Right atrium auricular region (tissue), 2 donors: Measurements from ENCODE around the gene RBMS1. TPM values are rescaled to one million over a fixed set of nuclear protein-coding genes. Genes with fewer than 3 reads are reported as not detected.

ENCODE experiments used
- DNase-seq: peaks from one replicate; pipeline ENCODE4 v3.0.0-alpha.2; 2019; ENCODE audit warnings: low spot score
- H3K27ac ChIP-seq, 2 donors: fragments of 200-600 bp; sonication (generic); 1 replicate in 1 of 2; 2 replicates in 1 of 2; pipeline ENCODE4 v1.5.1; 2016 to 2019
- H3K27me3 ChIP-seq, 2 donors: fragments of 200-600 bp; sonication (generic); one replicate each; pipeline versions ENCODE4 v1.5.1 to v1.6.0; 2017 to 2019
- H3K36me3 ChIP-seq: fragments of 200-600 bp; sonication (generic); one replicate; pipeline ENCODE4 v1.5.1; 2016
- H3K4me1 ChIP-seq, 2 donors: fragments of 200-600 bp; sonication (generic); one replicate each; pipeline versions ENCODE4 v1.5.1 to v1.6.0; 2017 to 2019
- H3K4me3 ChIP-seq, 2 donors: fragments of 200-600 bp; sonication (generic); 1 replicate in 1 of 2; 2 replicates in 1 of 2; pipeline ENCODE4 v1.5.1; 2017 to 2019; ENCODE audit warnings: mild to moderate bottlenecking in 1 of 2, moderate library complexity in 1 of 2
- H3K9me3 ChIP-seq, 2 donors: fragments of 200-600 bp; sonication (generic); one replicate each; pipeline ENCODE4 v1.5.1; 2019
- total RNA-seq, 2 donors: library from RNA; depleted of rRNA; stranded (reverse); fragments of >200 nt; gene quantifications; one replicate each; pipeline ENCODE4 v1.1.0, GENCODE V29; 2016
- TF ChIP-seq, protein P1 (sequence below), 2 donors: fragments of 200-600 bp; sonication (generic); IDR thresholded peaks; one replicate each; pipeline ENCODE4 v1.5.1; 2019; ENCODE audit warnings: antibody characterized with exemption in 2 of 2

Gene RBMS1
- total RNA-seq, 2 donors from 2014 or later = 52.3 to 57.0 TPM

DNA sequence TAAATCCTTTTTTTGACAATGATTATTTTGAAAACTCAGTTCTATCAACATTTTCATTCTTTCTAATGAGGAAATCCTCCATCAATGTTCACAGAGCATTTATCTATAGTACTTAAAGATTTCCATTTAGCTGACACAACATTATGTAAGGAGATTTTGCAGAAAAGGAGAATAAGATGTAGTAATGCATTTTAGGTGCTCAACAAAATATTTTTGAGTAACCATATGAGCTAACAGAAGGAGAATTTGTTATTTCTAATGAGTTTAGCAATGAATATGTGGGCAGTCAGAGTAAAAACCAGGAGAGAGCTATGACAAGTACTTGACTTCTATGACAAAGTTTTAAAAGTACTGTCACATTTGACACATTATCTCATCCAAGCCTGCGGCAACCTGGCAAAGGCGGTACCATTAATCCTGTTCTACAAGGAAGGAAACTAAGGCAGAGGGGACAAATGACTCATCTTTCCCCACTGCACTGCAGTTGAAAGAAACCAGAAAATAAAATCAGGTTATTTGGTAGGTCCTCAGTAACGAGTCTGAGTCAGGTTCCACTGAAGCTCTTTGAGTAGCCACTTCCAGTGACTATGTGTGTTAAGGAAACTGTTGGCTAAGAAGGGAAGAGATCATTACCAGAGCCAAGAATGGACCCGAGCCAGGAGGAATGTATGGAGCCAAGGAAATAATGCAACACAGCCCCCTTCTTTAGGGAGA, 159.4 kb downstream of the RBMS1 start:
- Histone ChIP-seq H3K4me3 (no peak overlapping the region), H3K4me1 (peaks cover 0 to 90% of the 10 kb centered on the region in 2 donors), H3K36me3 (no peaks in the 10 kb centered on the region), H3K27me3 (no peaks in the 10 kb centered on the region), H3K27ac (peak overlapping the region in 1 of 2 donors; percentile 2), H3K9me3 (no peaks in the 10 kb centered on the region)
- DNase-seq = no peak
- TF ChIP-seq, protein P1, sequence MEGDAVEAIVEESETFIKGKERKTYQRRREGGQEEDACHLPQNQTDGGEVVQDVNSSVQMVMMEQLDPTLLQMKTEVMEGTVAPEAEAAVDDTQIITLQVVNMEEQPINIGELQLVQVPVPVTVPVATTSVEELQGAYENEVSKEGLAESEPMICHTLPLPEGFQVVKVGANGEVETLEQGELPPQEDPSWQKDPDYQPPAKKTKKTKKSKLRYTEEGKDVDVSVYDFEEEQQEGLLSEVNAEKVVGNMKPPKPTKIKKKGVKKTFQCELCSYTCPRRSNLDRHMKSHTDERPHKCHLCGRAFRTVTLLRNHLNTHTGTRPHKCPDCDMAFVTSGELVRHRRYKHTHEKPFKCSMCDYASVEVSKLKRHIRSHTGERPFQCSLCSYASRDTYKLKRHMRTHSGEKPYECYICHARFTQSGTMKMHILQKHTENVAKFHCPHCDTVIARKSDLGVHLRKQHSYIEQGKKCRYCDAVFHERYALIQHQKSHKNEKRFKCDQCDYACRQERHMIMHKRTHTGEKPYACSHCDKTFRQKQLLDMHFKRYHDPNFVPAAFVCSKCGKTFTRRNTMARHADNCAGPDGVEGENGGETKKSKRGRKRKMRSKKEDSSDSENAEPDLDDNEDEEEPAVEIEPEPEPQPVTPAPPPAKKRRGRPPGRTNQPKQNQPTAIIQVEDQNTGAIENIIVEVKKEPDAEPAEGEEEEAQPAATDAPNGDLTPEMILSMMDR (IDR thresholded peaks at IDR 0.05) = no peak

DNA sequence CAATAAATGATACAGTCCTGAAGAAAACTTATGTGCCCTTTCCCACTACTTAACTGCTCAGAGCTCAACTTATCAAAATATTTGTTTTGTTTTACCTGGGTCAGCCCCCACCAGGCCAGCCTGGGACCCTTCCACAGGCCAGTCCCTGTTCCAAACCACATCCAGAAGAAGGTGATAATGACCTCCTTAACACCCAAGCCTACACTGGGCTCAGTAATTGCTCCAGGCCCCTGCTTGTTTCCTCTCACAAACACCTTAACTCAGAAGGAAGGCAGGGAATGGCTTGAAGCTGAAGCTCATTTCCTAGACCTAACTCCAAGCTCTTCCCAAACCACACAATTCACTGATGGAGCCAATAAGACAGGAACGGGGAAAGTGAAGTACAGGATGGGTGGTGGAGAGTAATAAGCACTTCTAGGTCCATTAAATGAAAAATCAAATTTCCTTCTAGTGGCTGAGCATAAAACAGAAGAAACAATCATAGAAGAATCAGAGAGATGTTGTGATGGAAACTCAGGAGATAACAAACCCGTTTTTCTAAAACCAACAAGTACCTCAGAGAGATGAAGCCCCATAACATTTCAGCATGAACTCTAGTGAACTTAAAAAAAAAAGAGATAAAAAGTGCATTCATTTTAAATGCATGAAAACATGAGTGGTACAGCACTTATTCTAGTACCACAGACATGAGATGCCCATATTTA, 160.1 kb downstream of the RBMS1 start:
- DNase-seq = no peak
- TF ChIP-seq, protein P1 (IDR thresholded peaks at IDR 0.05) = no peak
- H3K4me1 ChIP-seq = peaks cover 0 to 90% of the 10 kb centered on the region in 2 donors
- H3K4me3 ChIP-seq = no peak overlapping the region
- no peaks in the 10 kb centered on the region for H3K36me3 ChIP-seq
- H3K9me3 ChIP-seq = no peaks in the 10 kb centered on the region
- H3K27me3 ChIP-seq = no peaks in the 10 kb centered on the region
- H3K27ac ChIP-seq = peak overlapping the region in 1 of 2 donors; percentile 2

- peak overlapping the region in 1 of 2 donors; percentile 19 for H3K27ac ChIP-seq
- TF ChIP-seq, protein P1 (IDR thresholded peaks at IDR 0.05) = peak in 1 of 2 donors; percentile 27
- DNase-seq = no peak
Measured at GRCh38 chr2:160332318-160332717, 161.3 kb downstream of the RBMS1 start.

DNA sequence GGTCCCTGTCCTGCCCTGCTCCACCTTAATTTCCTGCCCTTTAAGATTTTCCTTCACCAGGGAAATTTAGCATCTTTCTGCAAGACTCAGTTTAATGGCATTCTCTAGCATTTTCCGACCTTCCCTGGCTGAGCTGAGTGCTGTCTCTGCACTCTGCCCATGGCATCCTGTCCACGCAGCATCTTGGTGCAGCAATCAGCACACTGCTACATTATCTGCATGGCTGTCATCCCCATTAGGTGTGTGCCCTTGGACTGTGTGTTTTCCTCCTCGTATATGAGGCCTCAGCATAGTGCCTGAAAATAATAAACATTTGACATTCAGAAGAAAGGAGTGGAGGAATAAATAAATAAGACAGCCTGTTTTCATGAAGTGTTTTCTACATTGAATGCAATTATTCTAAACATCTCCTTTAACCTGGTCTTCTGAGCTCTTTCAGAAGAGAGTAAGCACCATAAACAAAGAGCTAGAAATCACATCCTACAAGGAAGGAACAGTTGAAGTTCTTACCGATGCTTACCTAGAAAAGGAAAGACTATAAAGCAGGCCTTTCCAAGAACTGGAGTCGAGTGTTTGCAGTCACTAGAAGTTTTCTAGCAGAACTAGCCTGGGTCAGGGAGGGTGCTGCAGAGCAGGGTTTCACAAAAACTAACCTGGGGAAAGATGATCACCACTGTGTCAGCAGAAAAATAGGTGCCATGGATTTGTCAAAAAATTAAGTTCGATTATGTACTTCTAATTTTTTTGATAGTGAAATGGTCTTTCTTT, 162.2 kb downstream of the RBMS1 start:
- DNase-seq = no peak

More at GRCh38 chr2:160332318-160332717, 161.3 kb downstream of the RBMS1 start:
- H3K27me3 ChIP-seq = no peaks in the 10 kb centered on the region
- H3K9me3 ChIP-seq = no peaks in the 10 kb centered on the region
- no peaks in the 10 kb centered on the region for H3K36me3 ChIP-seq
- no peak overlapping the region for H3K4me3 ChIP-seq
- peaks cover 0 to 95% of the 10 kb centered on the region in 2 donors for H3K4me1 ChIP-seq

GRCh38 chr2:160328811-160329527, 164.6 kb downstream of the RBMS1 start:
- TF ChIP-seq, protein P1 (IDR thresholded peaks at IDR 0.05) = no peak
- H3K9me3 ChIP-seq = no peaks in the 10 kb centered on the region
- peaks cover 0 to 96% of the 10 kb centered on the region in 2 donors for H3K4me1 ChIP-seq
- H3K36me3 ChIP-seq = no peaks in the 10 kb centered on the region
- DNase-seq = no peak
- H3K27me3 ChIP-seq = no peaks in the 10 kb centered on the region
- H3K4me3 ChIP-seq = no peak overlapping the region
- peak overlapping the region; percentile 45 to 57 for H3K27ac ChIP-seq

More for the DNA sequence above, 162.2 kb downstream of the RBMS1 start:
- Histone ChIP-seq H3K4me3 (no peak overlapping the region), H3K9me3 (no peaks in the 10 kb centered on the region), H3K27me3 (no peaks in the 10 kb centered on the region), H3K27ac (peak overlapping the region; percentile 45 to 57), H3K36me3 (no peaks in the 10 kb centered on the region), H3K4me1 (peaks cover 0 to 98% of the 10 kb centered on the region in 2 donors)
- TF ChIP-seq, protein P1 (IDR thresholded peaks at IDR 0.05) = no peak
